Erythroblast (primary cell): ENCODE measurements around the gene GSDME.

Experiments
- GATA1 ChIP-seq: IDR thresholded peaks from 2 replicates; pipeline ENCODE4 v1.6.1; 2011; ENCODE audit warnings: low read depth, mild to moderate bottlenecking, control low read depth, low read length, moderate library complexity
- POLR2A ChIP-seq: IDR thresholded peaks from 2 replicates; pipeline ENCODE4 v1.6.1; 2011; ENCODE audit warnings: mild to moderate bottlenecking, low read length

DNA sequence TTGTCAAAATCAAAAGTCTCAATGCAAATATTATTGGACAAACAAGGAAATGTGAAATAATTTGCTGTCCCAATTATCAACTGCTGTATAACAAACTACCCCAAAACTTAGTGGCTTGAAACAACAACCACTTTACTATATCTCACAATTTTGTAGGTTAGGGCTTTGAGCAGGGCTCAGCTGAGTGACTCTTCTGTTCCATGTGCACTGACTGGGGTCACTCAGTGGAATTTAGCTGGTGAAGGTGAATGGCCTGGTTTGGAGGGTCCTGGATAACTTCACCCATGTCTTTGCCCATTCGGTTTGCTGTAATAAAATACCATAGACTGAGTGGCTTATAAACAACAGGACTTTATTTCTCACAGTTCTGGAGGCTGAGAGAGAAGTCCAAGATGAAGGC is 3.7 kb upstream of the GSDME start:
- no peak for TF ChIP-seq POLR2A
- no peak for TF ChIP-seq GATA1
